Measurements from ENCODE around the gene ARID3C. TPM values are rescaled to one million over a fixed set of nuclear protein-coding genes. Genes with fewer than 3 reads are reported as not detected.

The ARID3C gene, protein sequence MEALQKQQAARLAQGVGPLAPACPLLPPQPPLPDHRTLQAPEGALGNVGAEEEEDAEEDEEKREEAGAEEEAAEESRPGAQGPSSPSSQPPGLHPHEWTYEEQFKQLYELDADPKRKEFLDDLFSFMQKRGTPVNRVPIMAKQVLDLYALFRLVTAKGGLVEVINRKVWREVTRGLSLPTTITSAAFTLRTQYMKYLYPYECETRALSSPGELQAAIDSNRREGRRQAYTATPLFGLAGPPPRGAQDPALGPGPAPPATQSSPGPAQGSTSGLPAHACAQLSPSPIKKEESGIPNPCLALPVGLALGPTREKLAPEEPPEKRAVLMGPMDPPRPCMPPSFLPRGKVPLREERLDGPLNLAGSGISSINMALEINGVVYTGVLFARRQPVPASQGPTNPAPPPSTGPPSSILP
- not detected for total RNA-seq
- long read RNA-seq, result 0 reads

DNA sequence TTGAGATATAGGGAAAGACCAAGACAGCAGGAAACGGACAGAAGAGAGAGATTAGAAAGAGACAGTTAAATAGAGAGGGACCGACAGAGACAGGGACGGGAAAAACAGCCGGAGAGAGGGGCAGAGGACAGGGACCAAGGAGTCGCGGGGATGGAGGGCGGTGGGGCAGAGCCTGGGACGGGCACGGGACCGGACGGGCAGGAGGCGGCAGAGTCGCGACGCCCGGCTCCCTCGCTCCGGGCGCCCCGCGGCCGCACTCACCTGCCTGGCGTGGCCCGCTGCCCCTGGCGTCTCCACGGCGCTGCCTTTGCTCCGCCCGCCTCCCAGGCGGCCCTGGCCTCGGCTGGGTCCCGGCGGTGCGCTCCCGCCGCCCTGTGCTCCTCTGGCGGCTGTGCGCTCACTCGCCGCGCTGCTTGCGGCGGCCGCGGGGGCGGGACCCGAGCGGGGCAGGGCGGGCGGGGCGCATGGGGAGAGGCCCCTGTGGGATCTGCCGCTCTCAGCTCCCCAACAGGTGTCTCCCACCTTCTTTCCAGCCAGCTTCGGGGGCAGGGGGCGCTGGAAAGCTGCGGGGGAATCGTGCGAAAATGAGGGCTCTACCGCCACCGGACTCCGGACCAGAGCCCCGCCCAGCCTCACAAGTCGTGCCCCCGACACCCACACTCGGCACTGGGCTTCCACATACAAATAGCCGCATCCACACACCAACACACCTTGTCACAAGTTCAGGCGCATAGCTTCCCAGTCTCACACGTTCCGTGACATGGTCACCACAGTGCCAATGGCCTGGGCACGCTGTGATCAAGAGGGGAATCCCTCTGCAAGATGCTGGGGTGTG, at the start of gene ARID3C:
Gene ARID3C, minus strand, starts transcription at position 411 of the 835 bp plus-strand sequence. CDS start 1,052 bp downstream, outside the sequence.
- DNase-seq (peak; percentile 53), ATAC-seq (peak; percentile 82)
- intact Hi-C loops (cut with micrococcal nuclease), result no loop called here

DNA sequence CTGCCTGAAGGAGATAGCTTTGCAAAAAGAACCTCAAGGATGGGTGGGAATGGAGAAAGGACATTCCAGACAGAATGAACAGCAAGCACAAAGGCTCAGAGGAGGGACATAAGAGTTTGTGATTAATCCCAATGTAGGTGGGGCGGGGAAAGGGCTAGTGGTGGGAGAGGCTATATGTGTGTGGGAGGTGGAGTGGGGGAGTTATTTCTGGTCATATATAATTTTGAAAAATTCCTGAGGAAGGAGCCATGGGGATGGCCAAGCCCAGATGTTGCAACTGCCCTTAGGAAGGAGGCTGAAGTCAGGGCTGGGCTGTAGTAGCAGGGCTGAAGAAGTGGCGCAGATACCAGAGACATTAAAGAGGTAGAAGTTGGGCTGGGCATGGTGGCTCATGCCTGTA, 47.0 kb upstream of the ARID3C start:
- DNase-seq (no peak), ATAC-seq (no peak)
- intact Hi-C loops (cut with micrococcal nuclease), result no loop called here

DNA sequence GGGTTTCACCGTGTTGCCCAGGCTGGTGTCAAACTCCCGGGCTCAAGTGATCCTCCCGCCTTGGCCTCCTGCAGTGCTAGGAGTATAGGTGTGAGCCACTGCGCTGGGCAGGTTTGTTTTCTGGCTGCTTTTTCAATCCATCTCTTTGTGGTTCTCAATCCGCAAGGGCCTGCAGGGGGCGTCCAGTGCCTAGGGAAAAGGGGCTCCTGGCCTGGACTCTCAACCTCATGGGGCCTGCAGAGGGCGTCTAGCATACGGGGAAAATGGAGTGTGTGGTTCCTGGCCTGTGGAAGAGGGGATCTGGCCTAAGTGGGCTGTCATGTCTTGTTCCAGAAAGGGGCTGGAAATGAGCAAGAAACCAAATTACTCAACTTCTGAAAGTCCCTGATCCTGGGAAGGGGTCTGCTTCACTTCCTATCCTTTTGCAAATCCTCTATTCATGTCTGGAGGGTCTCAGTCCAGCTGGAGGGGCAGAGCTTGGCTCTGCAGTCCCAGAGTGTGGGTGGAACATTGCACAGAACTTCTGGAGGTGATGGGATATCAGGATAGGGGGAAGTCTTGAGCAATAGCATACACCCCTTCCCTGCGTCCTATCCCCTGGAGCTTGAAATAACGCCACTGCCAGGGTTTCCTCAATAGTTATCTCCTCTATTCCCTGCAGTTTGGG, 46.3 kb upstream of the ARID3C start:
- ATAC-seq, result peak; percentile 65
- DNase-seq, result peak; percentile 73
- intact Hi-C loops (cut with micrococcal nuclease), result no loop called here

DNA sequence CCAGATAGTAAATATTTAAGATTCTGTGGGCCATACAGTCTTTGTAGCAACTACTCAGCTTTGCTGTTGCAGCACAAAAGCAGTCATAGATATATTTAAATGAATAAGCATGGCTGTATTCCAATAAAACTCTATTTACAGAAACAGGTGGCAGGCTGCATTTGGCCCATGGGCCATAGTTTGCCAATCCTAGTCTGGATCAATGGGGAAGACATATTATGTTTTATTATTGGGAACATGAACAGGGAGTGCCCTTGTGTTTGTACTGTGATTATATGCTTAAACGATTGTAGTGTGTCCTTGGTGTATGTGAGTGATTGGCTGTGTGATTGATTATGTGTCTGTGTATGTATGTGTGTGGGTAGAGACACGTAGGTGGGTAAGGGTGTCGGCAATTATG, 45.6 kb upstream of the ARID3C start:
- ATAC-seq (no peak), DNase-seq (no peak)
- intact Hi-C loops (cut with micrococcal nuclease), result no loop called here

DNA sequence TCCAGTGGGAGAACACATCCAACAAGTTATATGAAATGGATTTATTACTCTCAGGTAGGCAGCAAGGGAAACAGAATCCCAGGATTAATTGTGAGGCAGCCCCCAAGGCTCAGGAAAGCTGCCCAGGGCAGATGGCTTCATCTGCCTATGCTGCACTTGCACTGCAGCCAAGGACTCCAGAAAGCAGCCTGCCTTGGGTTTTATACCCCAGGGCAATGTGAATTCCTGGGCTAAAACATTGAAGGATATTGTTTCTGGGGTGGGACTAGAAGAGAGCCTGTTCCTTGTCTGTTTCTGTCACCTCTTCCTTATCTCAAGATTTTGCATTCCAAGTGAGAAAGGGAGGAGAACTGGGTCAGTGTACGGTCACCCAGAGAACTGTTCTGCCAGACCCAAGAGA, 42.4 kb upstream of the ARID3C start:
- DNase-seq, result no peak
- no peak for ATAC-seq

DNA sequence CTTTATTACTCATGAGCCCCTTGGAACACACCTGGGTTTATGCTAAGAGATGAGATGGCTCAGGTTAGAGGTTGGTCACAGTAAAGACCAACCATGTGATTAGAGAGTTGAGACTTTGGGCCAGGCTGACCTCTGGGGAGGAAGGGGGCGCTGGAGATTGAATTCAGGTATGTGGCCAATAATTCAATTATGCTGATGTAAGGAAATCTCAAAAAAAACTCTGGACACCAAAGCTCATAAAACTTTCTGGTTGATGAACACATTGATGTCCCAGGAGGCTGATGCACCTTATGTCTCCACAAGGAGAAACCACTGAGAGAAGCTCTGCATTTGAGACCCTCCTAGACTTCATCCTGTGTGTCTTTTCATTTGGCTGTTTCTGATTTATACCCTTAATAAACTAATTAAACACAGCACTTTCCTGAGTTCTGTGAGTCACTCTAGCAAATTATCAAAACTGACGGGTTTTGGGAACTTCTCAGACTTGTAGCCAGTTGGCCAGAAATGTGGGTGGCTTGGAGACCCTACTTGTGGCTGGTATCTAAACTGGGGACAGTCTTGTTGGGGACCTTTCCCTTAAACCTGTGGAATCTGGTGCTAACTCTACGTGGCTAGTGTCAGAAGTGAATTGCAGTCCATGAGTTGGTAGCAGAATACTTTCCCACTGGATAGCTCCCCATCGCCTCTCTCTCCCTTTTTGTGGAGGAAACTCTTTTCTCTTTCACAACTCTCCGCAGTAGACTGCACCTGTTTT, 41.1 kb upstream of the ARID3C start:
- ATAC-seq (no peak), DNase-seq (no peak)
- intact Hi-C loops (cut with micrococcal nuclease), result no loop called here

More for the DNA sequence above, 42.4 kb upstream of the ARID3C start:
- intact Hi-C loops (cut with micrococcal nuclease), result no loop called here

DNA sequence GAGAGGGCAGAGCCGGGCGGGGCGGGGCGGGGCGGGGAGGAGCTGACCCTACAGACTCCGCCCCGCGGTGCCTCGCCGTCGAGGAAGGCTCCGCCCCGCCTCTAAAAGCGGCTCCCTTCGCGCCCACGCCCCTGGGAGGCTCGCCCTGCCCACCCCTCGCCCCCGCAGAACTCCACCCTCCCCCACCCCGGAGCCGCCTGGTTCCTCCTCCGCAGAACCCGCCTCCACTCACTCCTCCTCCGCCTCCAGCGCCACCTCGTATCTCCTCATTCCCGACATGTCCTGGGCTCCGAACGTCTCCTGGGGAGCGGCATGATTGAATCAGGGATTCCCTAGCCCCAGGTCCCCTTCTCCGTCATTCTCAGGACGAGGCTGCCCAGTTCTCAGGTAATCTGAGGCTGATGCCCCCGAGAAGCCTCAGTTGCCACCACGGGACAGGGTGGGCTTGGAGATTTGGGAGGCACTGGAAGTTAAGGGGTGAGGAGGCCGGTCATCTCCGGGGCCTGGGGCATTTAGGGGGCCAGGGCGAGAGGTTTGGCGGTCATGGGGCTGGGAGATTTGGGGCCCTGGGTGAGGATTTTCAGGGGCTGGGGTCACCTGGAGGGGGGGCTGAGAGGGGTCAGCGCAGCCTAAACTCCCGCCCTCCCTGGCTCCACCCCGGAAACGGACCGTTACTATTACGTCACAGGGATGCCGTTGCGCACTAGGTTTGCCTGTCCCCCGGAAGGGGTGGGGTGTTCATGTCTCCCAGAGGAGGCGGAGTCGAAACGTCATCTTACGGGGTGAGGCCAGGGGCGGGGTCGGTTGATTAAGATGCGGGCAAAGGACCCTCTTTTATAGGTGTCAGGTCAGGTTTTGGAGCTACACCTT, 36.8 kb upstream of the ARID3C start:
- intact Hi-C loops (cut with micrococcal nuclease), result no loop called here
- ATAC-seq (peak; percentile 89), DNase-seq (peak; percentile 96)

DNA sequence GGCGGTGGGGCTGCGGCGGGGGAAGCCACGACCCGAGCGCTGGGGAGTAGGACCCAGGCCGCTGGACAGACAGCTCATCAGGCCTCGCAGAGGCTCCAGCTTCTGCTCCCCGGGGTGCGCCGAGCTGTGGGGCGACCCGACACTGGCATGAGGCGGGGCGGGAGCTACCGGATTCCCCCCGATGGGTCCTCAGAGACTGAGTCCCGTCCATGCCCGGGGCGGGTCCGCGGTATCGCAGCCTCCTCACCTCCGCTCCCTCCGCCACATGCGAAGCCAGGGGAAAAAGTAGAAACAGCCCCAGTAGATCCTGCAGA, 36.2 kb upstream of the ARID3C start:
- intact Hi-C loops (cut with micrococcal nuclease), result no loop called here
- ATAC-seq, result no peak
- DNase-seq, result no peak

DNA sequence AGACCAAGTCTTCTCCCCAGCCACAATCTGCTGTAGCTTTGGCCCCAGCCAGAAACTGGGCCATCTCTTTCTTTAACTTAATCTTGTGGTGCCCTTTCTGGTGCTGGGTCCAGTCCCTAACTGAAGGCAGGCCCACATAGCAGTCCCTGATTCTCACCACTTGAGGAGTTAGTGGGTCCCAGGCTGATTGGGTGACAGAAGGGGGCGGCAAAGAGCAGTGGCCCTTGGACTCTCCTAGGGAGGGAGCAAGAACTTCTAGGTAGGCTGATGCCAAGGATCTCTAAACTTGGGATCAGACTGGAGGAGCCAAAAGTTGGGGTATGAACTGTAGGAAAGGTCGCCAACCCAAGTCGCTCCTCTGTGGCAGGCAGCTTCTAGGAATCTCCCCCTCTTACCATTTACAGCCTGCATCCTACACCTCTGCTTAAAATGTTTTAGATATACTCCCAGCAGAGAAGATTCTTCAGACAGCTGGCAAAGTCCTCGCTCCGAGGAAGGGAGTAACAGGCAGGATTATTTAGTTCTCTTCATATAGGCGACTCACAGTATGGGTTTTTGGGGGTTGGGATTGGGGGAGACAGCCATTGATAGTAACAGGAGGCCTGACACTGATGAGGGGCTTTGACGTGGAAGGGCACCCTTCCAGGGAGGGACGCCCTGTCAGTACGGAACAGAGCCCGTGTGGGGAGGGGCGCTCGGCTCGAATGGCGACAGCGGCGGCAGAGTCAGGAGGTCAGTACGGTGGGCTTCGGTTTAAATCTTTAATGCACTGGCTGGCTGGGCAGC, 35.6 kb upstream of the ARID3C start:
- intact Hi-C loops (cut with micrococcal nuclease), result no loop called here
- DNase-seq (peak; percentile 87), ATAC-seq (peak; percentile 54)

DNA sequence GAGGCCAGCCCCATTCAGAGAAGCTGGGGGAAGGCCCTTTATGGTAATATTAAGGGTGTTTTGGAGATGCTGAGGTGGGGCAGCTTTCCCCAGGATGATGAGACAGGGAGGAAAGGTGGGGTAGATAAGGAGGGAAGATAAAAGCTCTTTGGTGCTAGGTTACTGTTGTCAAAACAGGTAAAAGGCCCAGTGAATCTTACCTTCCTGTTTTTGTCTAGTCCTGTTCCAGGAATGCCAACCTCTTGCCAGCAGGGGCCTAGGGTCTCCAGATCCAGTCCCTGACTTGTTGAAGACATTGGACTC, 34.4 kb upstream of the ARID3C start:
- no peak for DNase-seq
- intact Hi-C loops (cut with micrococcal nuclease), result no loop called here
- no peak for ATAC-seq

DNA sequence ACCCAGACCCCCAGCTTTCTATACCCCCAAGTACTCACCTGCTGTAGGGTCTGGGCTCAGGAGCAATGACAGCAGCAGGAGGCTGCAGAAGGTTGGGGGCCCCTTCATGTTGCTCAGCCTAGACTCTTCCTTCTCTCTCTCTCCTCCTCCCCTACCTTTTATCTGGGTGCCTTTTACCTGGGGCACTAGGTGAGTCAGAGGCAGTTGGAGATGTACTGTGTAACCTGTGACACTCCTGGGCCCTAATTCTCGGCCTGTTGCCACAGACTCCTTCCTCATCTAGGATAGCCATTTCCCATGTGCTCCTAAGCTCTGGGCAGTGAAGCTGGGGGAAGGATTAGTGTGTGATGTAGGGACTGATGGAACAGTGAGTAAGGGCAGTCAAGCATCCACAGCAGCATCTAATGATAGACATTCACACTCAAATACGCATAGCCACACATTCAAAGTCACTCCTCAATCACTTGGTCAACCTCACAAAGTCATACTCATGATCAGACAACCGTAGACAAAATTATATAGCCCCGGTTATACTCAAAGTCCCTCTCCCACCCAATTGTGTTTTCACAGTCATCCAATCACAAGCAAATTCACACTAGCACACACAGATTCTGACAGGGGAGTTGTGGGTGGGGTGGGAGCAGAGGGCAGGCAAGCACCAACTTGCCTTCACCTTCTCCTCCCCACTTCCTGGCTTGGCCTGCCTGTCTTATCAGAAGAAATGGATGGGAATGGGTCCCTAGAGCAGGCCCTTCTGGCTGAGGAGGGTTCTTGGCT, 33.8 kb upstream of the ARID3C start, which contains the start of gene CCL27:
Gene CCL27, minus strand, starts transcription at position 132 of the 777 bp plus-strand sequence. Its CDS starts 24 bp downstream, at position 108.
- intact Hi-C loops (cut with micrococcal nuclease), result no loop called here
- no peak for DNase-seq

DNA sequence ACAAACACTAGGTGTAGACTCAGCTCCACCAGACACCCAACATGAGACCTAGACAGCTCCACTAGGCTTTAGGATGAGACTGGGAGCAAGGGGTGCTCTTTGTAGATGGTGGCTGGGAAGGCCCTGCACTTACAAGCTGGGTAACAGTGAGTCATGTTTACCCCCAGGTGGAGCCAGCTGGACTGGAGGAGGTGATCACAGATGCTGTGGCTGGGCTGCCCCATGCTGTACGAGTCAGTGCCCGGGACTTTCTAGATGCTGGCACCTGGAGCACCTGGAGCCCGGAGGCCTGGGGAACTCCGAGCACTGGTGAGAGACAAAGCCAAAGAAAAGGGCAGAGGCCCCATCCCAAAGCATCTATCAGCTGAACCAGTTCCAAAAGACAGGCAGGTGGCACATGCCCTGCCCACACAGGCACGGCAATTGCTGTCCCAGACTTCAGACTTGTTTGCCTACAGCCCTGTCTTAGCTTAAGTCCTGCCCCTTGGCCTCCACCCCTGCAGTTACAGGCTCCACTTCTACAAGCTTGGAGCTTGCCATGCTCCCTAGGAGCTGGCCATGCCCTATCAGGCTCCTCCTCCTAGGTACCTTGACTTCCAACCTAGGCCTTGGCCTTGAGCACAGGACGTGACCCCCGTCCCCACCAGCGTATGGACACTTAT, 30.9 kb upstream of the ARID3C start:
- intact Hi-C loops (cut with micrococcal nuclease), result no loop called here
- no peak for DNase-seq
- no peak for ATAC-seq

More for the DNA sequence above, 33.8 kb upstream of the ARID3C start, which contains the start of gene CCL27:
- no peak for ATAC-seq

DNA sequence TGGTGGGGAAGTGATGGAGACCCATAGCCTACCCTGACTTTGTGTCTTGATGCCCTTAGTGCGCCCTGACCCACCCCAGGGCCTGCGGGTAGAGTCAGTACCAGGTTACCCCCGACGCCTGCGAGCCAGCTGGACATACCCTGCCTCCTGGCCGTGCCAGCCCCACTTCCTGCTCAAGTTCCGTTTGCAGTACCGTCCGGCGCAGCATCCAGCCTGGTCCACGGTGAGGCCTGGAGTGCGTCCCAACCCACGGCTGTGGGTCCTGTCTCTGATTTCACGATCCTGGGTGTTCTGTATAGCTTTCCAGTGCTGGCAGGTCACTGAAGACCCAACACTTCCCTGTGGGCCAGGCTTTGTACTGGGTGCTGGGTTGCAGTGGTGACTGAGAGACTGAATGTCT, 29.6 kb upstream of the ARID3C start:
- DNase-seq, result no peak
- ATAC-seq, result no peak
- intact Hi-C loops (cut with micrococcal nuclease), result no loop called here

DNA sequence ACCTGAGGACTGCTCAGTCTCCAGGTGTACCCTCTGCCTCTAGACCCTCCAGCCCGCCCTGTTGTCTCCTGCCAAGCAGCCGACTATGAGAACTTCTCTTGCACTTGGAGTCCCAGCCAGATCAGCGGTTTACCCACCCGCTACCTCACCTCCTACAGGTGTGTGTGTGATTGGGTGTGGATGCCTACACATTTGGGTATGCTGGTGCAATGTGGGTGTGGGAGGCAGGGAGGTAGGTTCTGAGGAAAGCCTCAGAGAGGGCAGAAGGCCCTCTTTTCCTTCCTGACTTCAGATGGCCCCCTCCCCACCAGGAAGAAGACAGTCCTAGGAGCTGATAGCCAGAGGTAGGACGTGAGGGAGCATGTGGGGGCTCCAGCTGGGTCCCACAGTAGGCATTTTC, 28.1 kb upstream of the ARID3C start:
- intact Hi-C loops (cut with micrococcal nuclease), result no loop called here
- ATAC-seq (no peak), DNase-seq (no peak)

DNA sequence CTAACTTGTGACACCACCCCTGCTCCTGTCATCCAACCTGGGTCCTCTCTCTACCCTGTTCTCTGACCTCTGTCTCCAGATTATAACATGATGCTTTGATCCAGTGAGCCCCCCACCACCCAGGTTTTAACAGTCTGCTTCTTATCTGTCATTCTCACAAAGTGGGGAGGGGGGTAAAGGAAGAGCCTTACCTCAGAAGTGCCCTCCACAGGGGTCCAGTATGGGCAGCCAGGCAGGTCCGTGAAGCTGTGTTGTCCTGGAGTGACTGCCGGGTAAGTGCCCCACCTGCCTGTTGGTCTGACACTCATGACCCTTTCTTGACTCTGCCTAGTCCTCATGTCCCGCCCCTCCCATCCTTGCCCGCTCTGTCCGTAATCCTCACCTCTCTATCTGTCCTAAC, 26.5 kb upstream of the ARID3C start:
- ATAC-seq (no peak), DNase-seq (no peak)
- intact Hi-C loops (cut with micrococcal nuclease), result no loop called here

DNA sequence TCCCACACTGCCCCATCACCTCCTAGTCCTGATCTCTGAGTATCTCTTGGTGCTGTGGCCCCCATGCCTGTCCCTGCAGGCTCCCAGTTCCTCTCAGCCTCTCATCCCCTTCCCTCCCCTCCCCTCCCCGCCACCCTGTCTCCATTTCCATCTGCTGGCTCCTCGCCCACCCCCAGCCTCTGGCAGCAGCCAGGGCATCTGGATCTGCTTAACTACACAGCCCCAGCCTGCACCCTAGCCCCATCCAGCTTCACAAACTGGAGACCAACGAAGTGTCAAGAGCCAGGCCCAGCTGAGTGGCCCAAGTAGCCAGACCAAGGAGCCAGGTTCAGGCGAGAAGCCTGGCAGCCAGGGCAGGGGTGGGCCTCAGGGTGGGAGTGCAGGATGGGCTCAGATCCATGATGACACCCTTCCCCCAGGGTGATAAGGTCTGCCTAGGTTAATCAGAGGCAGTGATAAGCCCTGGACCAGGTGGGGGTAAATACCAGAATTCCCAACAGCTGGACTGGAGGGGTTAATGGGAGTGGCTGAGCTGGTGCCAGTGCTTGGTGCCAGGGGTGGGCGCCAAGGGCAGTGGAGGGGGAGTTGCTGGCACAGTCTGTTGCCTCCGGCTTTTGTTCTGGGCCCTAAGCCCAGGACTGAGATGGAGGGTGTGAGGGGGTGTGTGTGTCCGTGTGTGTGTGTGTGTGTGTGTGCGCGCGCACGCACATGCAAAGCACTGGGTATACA, 25.6 kb upstream of the ARID3C start:
- ATAC-seq (peak; percentile 69), DNase-seq (peak; percentile 86)
- intact Hi-C loops (cut with micrococcal nuclease), result no loop called here
